Gastroesophageal sphincter (tissue), 3 donors: ENCODE results near the gene PCDH11Y.
"Not testable (repeated sequence)": the region's sequence is repeated elsewhere in the genome, so short reads cannot be mapped to it uniquely, and the experiment has no call there.

Source experiments
- CTCF ChIP-seq, 4 experiments: fragments of 200-600 bp in 2 of 4; fragments of 450-650 bp in 2 of 4; sonication (generic) in 1 of 4; IDR thresholded peaks; one replicate each; pipeline ENCODE4 v1.5.1; 2017 to 2019; ENCODE audit warnings: antibody characterized with exemption in 4 of 4, mild to moderate bottlenecking in 2 of 4, moderate library complexity in 2 of 4
- EP300 ChIP-seq: sonication (generic); formaldehyde crosslinking; IDR thresholded peaks from one replicate; pipeline ENCODE4 v1.6.1; 2017; ENCODE audit warnings: antibody characterized with exemption, mild to moderate bottlenecking
- POLR2A ChIP-seq, 2 donors: fragments of 450-650 bp; IDR thresholded peaks; one replicate each; pipeline ENCODE4 v1.6.1; 2017; ENCODE audit warnings: antibody characterized with exemption in 2 of 2, mild to moderate bottlenecking in 2 of 2, moderate library complexity in 1 of 2
- POLR2AphosphoS5 ChIP-seq: sonication (generic); formaldehyde crosslinking; IDR thresholded peaks from one replicate; pipeline ENCODE4 v1.6.1; 2017; ENCODE audit warnings: antibody characterized with exemption

GRCh38 chrY:5002476-5003184 lies 2.5 kb downstream of the PCDH11Y start:
- TF ChIP-seq CTCF (IDR thresholded peaks at IDR 0.05); EP300; POLR2A (IDR thresholded peaks at IDR 0.05); POLR2AphosphoS5: not testable (repeated sequence)
